ENCODE measurements around the gene MTAP. TPM values are rescaled to one million over a fixed set of nuclear protein-coding genes. Genes with fewer than 3 reads are reported as not detected.

The MTAP gene
- total and polyA plus RNA-seq, 10 donors, result 11.9 to 56.3 (median 42.1) TPM

DNA sequence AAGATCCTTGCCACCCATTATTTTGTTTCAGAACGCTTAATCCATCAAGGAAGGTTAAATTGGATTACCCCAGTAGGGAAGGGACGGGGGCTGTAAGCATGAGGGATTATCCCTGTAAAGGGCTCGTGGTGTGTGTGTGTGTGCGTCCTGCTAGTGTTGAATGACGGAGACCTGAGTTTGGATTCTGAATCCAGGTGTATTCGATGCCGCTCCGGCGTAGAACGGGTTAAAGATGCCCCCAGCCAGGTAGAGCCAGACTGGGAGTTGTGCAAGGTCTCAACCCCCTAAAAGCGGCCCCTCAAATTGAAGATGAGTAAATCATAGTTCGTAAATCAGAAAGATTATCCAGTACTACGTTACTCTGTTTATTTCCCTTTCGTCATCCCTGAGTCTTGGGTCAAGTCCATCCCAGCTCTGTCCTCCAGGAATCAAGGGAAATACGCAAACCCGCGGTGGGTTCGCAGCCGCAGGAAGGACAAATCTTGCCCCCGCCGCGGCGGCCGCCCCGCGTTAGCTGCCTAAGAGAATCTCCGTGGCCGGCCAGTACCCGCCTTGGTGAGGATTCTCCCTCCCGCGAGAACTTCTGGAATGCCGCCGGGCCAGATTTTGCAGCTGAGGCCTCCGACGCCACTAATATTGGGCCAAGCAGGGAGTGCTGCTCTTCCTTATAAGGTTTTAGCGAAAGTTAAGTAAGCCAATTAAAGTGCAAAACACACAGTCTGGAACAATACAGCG, 586 bp upstream of the MTAP start:
- peak; percentile 89 for DNase-seq
- intact Hi-C loops (cut with DNase I; ENCODE audit: low total_unique reads), result no loop called here
- H3K4me3 ChIP-seq, result peak overlapping the region; percentile 77 to 97 (median 93)
- 13 to 19% (median 18%) methylated on average over 35 to 37 of the region's 37 CpGs for WGBS, 5 donors
- peaks cover 0 to 13% (median 0%) of the 10 kb centered on the region in 7 donors for H3K27me3 ChIP-seq (replicated peaks in 1 of 7)
- TF ChIP-seq, protein P1, sequence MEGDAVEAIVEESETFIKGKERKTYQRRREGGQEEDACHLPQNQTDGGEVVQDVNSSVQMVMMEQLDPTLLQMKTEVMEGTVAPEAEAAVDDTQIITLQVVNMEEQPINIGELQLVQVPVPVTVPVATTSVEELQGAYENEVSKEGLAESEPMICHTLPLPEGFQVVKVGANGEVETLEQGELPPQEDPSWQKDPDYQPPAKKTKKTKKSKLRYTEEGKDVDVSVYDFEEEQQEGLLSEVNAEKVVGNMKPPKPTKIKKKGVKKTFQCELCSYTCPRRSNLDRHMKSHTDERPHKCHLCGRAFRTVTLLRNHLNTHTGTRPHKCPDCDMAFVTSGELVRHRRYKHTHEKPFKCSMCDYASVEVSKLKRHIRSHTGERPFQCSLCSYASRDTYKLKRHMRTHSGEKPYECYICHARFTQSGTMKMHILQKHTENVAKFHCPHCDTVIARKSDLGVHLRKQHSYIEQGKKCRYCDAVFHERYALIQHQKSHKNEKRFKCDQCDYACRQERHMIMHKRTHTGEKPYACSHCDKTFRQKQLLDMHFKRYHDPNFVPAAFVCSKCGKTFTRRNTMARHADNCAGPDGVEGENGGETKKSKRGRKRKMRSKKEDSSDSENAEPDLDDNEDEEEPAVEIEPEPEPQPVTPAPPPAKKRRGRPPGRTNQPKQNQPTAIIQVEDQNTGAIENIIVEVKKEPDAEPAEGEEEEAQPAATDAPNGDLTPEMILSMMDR (IDR thresholded peaks at IDR 0.05 in 8 of 11, conservative IDR thresholded peaks at IDR 0.05 in 3 of 11), result no peak
- TF ChIP-seq POLR2AphosphoS5 (IDR thresholded peaks at IDR 0.05) (no peak), POLR2A (IDR thresholded peaks at IDR 0.05) (no peak)
- no peaks in the 10 kb centered on the region for H3K9me3 ChIP-seq
- peaks cover 0 to 17% (median 0%) of the 10 kb centered on the region in 6 donors for H3K36me3 ChIP-seq
- peak overlapping the region; percentile 63 to 91 (median 88) for H3K27ac ChIP-seq
- H3K4me1 ChIP-seq, result peaks cover 14 to 50% (median 37%) of the 10 kb centered on the region in 6 donors

DNA sequence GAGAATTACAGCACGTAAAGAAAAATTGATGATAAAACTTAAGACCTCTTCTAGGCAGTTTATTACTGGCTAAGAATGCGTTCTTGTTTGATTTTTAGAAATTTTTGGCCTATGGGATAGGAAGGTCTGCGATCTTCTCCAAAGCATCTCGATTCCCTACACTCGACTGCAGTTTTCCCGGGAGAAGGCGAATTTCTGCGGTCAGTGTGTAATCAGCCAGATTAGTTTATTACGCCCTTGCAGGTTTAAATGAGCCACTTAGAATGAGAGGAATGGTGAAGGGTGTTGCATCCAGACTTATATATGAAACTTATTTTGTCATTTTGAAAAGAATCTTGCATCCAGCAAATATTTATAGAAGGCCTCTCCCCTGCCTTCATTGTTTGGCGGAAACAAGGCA, 1.2 kb downstream of the MTAP start:
- intact Hi-C loops (cut with DNase I; ENCODE audit: low total_unique reads), result no loop called here
- TF ChIP-seq POLR2A (IDR thresholded peaks at IDR 0.05), result no peak
- TF ChIP-seq POLR2AphosphoS5 (IDR thresholded peaks at IDR 0.05), result no peak
- TF ChIP-seq, protein P1 (IDR thresholded peaks at IDR 0.05 in 8 of 11, conservative IDR thresholded peaks at IDR 0.05 in 3 of 11), result no peak
- H3K4me3 ChIP-seq, result peak overlapping the region; percentile 46 to 97 (median 93)
- no peak for DNase-seq
- peaks cover 18 to 68% (median 49%) of the 10 kb centered on the region in 6 donors for H3K4me1 ChIP-seq
- no peaks in the 10 kb centered on the region for H3K9me3 ChIP-seq
- 52 to 68% (median 58%) methylated on average over 10 of the region's 10 CpGs for WGBS, 5 donors
- peaks cover 0 to 26% (median 1%) of the 10 kb centered on the region in 6 donors for H3K36me3 ChIP-seq
- H3K27me3 ChIP-seq (replicated peaks in 1 of 7), result no peaks in the 10 kb centered on the region
- H3K27ac ChIP-seq, result peak overlapping the region; percentile 55 to 91 (median 88)

DNA sequence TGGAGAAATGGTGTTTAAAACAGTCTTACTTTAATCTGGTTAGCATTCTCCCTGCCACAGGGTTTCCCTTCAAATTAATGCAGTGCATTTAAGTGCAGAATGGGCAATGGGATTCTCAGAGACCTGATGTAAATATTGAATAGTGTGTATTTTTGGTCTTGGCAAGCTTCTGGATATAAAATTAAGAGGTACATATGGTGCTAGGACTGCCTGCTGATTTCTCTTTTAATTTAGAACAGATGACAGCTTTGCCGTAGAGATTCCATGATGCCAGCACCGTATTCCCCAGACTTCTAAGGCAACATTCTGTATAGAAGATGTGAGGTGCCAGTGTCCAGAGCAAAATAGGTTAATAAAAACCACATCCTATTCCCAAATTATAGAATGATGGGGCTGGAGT, 1.9 kb downstream of the MTAP start:
- no peaks in the 10 kb centered on the region for H3K9me3 ChIP-seq
- intact Hi-C loops (cut with DNase I; ENCODE audit: low total_unique reads), result no loop called here
- no peak for TF ChIP-seq POLR2AphosphoS5 (IDR thresholded peaks at IDR 0.05)
- no peak for DNase-seq
- WGBS, 5 donors, result 90 to 100% (median 95%) methylated on average over 2 of the region's 2 CpGs
- peak overlapping the region in 1 of 8 donors; percentile 91 for H3K27ac ChIP-seq
- peaks cover 18 to 68% (median 49%) of the 10 kb centered on the region in 6 donors for H3K4me1 ChIP-seq
- no peaks in the 10 kb centered on the region for H3K27me3 ChIP-seq (replicated peaks in 1 of 7)
- peak overlapping the region in 1 of 8 donors; percentile 97 for H3K4me3 ChIP-seq
- H3K36me3 ChIP-seq, result peaks cover 0 to 33% (median 7%) of the 10 kb centered on the region in 6 donors

DNA sequence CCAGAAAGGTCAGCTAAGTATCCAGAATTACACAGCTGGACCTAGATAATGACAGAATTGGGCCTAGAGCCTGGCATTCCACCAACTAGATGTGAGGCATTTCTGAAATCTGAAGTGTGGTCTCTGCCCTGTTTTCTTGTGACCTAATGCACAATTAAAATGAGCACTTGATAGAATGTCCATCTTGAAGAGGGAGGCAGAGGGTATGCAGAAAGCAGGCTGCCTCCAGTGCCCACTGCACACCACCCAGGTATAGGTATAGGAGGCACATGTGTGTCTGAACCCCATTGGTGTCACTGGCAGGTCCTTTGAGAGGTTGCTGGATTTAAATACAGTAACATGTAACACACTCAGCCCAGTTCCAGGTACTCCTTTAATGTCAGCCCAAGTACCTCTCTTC, 2.4 kb downstream of the MTAP start:
- H3K4me3 ChIP-seq, result no peak overlapping the region
- intact Hi-C loops (cut with DNase I; ENCODE audit: low total_unique reads), result no loop called here
- H3K27ac ChIP-seq, result peak overlapping the region in 1 of 8 donors; percentile 91
- no peaks in the 10 kb centered on the region for H3K9me3 ChIP-seq
- H3K4me1 ChIP-seq, result peaks cover 18 to 68% (median 49%) of the 10 kb centered on the region in 6 donors
- peaks cover 0 to 38% (median 10%) of the 10 kb centered on the region in 6 donors for H3K36me3 ChIP-seq
- TF ChIP-seq POLR2A (IDR thresholded peaks at IDR 0.05) (no peak), POLR2AphosphoS5 (IDR thresholded peaks at IDR 0.05) (no peak)
- TF ChIP-seq, protein P1 (IDR thresholded peaks at IDR 0.05 in 8 of 11, conservative IDR thresholded peaks at IDR 0.05 in 3 of 11), result no peak
- H3K27me3 ChIP-seq (replicated peaks in 1 of 7), result no peaks in the 10 kb centered on the region
- DNase-seq, result no peak
